IMR-90 (cell line): ENCODE measurements around the gene CCHCR1. TPM values are rescaled to one million over a fixed set of nuclear protein-coding genes. Genes with fewer than 3 reads are reported as not detected.
A peak's percentile ranks its signal among the peaks of the same experiment; 100 is the strongest.

Source experiments
- ATAC-seq: fragments of 200-7000 bp; cut with Tn5 transposase; 2 replicates; pipeline ENCODE4 v1.9.1; 2020; ENCODE audit warnings: low read depth, mild to moderate bottlenecking, moderate library complexity
- BruUV-seq: library from RNA; stranded (reverse); fragments of 400-500 nt; replicated peaks from 2 replicates; lab custom pipeline; 2021; lab: Mats Ljungman, UMichigan
- CTCF ChIA-PET: fragments of 300-600 bp; formaldehyde crosslinking; extraction: SDS; loops from one replicate; lab custom pipeline; 2021; ENCODE audit warnings: antibody characterized with exemption; lab: Yijun Ruan, JAX
- POLR2A ChIA-PET: fragments of 300-600 bp; sonication (Branson Sonifier 250); formaldehyde crosslinking; loops from one replicate; lab custom pipeline; 2022; ENCODE audit warnings: antibody characterized with exemption; ENCODE audit not compliant: unreplicated experiment; lab: Charles Lee
- DNase-seq: peaks from one replicate; pipeline ENCODE4 v3.0.0; 2013
- H2AFZ ChIP-seq: replicated peaks from 2 replicates; pipeline ENCODE3; 2013; ENCODE audit warnings: low read length, mild to moderate bottlenecking; ENCODE audit not compliant: poor library complexity
- H2AK5ac ChIP-seq: 2 replicates; pipeline ENCODE4 v1.6.1; 2013; ENCODE audit warnings: low read depth, low read length, inconsistent platforms
- H2AK9ac ChIP-seq: replicated peaks from 2 replicates; pipeline ENCODE3; 2013; ENCODE audit warnings: mild to moderate bottlenecking, low read depth, low read length, moderate library complexity; ENCODE audit not compliant: poor library complexity
- H2BK120ac ChIP-seq: 2 replicates; pipeline ENCODE4 v1.6.1; 2013; ENCODE audit warnings: low read depth, low read length, inconsistent platforms
- H2BK15ac ChIP-seq: 3 replicates; pipeline ENCODE4 v1.6.1; 2013; ENCODE audit warnings: low read depth, low read length, inconsistent platforms
- H2BK20ac ChIP-seq: 2 replicates; pipeline ENCODE4 v1.6.1; 2013; ENCODE audit warnings: low read depth, mild to moderate bottlenecking, inconsistent platforms, low read length, moderate library complexity
- H2BK5ac ChIP-seq: 2 replicates; pipeline ENCODE4 v1.6.1; 2013; ENCODE audit warnings: mild to moderate bottlenecking, low read depth, low read length, inconsistent platforms; ENCODE audit not compliant: poor library complexity, severe bottlenecking
- H3K14ac ChIP-seq: replicated peaks from 2 replicates; pipeline ENCODE4 v1.6.1; 2013; ENCODE audit warnings: low read depth, low read length, inconsistent platforms
- H3K18ac ChIP-seq: 2 replicates; pipeline ENCODE4 v1.6.1; 2013; ENCODE audit warnings: low read depth, low read length, control low read depth
- H3K23ac ChIP-seq: 2 replicates; pipeline ENCODE4 v1.6.1; 2013; ENCODE audit warnings: low read depth, low read length, inconsistent platforms
- H3K27ac ChIP-seq: 2 replicates; pipeline ENCODE4 v1.5.1; 2013; ENCODE audit warnings: mild to moderate bottlenecking, control low read depth, low read length; ENCODE audit not compliant: insufficient read depth
- H3K27me3 ChIP-seq: 2 replicates; pipeline ENCODE4 v1.6.1; 2013; ENCODE audit warnings: low read length; ENCODE audit not compliant: control insufficient read depth, insufficient read depth
- H3K36me3 ChIP-seq: 2 replicates; pipeline ENCODE4 v1.6.1; 2013; ENCODE audit warnings: low read length, mixed read lengths; ENCODE audit not compliant: control insufficient read depth, insufficient read depth
- H3K4ac ChIP-seq: 2 replicates; pipeline ENCODE4 v1.6.1; 2013; ENCODE audit warnings: low read depth, low read length, inconsistent platforms
- H3K4me1 ChIP-seq: 2 replicates; pipeline ENCODE4 v1.6.1; 2013; ENCODE audit warnings: low read length, mixed read lengths; ENCODE audit not compliant: control insufficient read depth, insufficient read depth
- H3K4me2 ChIP-seq: 2 replicates; pipeline ENCODE4 v1.6.1; 2013; ENCODE audit warnings: low read depth, mild to moderate bottlenecking, control low read depth, low read length, moderate library complexity
- H3K4me3 ChIP-seq: 2 replicates; pipeline ENCODE4 v1.5.1; 2013; ENCODE audit warnings: low read depth, mild to moderate bottlenecking, control low read depth, low read length, moderate library complexity; ENCODE audit not compliant: insufficient read depth
- H3K56ac ChIP-seq: 2 replicates; pipeline ENCODE4 v1.6.1; 2013; ENCODE audit warnings: low read length, inconsistent platforms; ENCODE audit not compliant: insufficient read depth; ENCODE audit errors: extremely low read depth
- H3K79me1 ChIP-seq, 2 experiments: 2 replicates each; pipeline ENCODE4 v1.6.1; 2013; ENCODE audit warnings: low read length in 2 of 2, inconsistent platforms in 1 of 2, low read depth in 1 of 2
- H3K9ac ChIP-seq: 2 replicates; pipeline ENCODE4 v1.6.1; 2013; ENCODE audit warnings: low read depth, low read length, control low read depth
- H3K9me1 ChIP-seq: 2 replicates; pipeline ENCODE4 v1.6.1; 2013; ENCODE audit warnings: low read length, inconsistent platforms; ENCODE audit not compliant: insufficient read depth
- H3K9me3 ChIP-seq: 2 replicates; pipeline ENCODE4 v1.6.1; 2013; ENCODE audit warnings: low read length; ENCODE audit not compliant: control insufficient read depth, insufficient read depth
- H4K20me1 ChIP-seq: 2 replicates; pipeline ENCODE4 v1.6.1; 2013; ENCODE audit warnings: low read length, inconsistent platforms; ENCODE audit not compliant: insufficient read depth
- H4K5ac ChIP-seq: 2 replicates; pipeline ENCODE4 v1.6.1; 2013; ENCODE audit warnings: mild to moderate bottlenecking, low read depth, low read length, control low read depth
- H4K8ac ChIP-seq, 2 experiments: 2 replicates each; pipeline ENCODE4 v1.6.1; 2013; ENCODE audit warnings: low read depth in 2 of 2, low read length in 2 of 2, control low read depth in 1 of 2, inconsistent platforms in 1 of 2
- H4K91ac ChIP-seq: 2 replicates; pipeline ENCODE4 v1.6.1; 2013; ENCODE audit warnings: low read depth, low read length, inconsistent platforms; ENCODE audit not compliant: insufficient read depth
- CEBPB ChIP-seq: IDR thresholded peaks from 2 replicates; pipeline ENCODE4 v1.6.1; 2012; ENCODE audit warnings: low read depth, low read length, improper control_type of control experiment
- CHD1 ChIP-seq: IDR thresholded peaks from 2 replicates; pipeline ENCODE4 v1.6.1; 2012; ENCODE audit warnings: low read depth, low read length, improper control_type of control experiment
- ELK1 ChIP-seq: fragments of 150-350 bp; IDR thresholded peaks from 2 replicates; pipeline ENCODE4 v1.6.1; 2016; ENCODE audit warnings: low read depth, mild to moderate bottlenecking, low read length, moderate library complexity, borderline replicate concordance
- FOS ChIP-seq: fragments of 150-350 bp; IDR thresholded peaks from 2 replicates; pipeline ENCODE4 v1.6.1; 2016; ENCODE audit warnings: low read depth, low read length
- MAFK ChIP-seq: IDR thresholded peaks from 2 replicates; pipeline ENCODE4 v1.6.1; 2012; ENCODE audit warnings: low read depth, low read length, improper control_type of control experiment
- MAZ ChIP-seq: IDR thresholded peaks from 2 replicates; pipeline ENCODE4 v1.6.1; 2012; ENCODE audit warnings: low read depth, mild to moderate bottlenecking, low read length, improper control_type of control experiment, moderate library complexity, borderline replicate concordance
- MXI1 ChIP-seq: IDR thresholded peaks from 2 replicates; pipeline ENCODE4 v1.6.1; 2012; ENCODE audit warnings: low read depth, mild to moderate bottlenecking, low read length, moderate library complexity, borderline replicate concordance
- NFE2L2 ChIP-seq: fragments of 150-350 bp; IDR thresholded peaks from 2 replicates; pipeline ENCODE4 v1.6.1; 2016; ENCODE audit warnings: low read depth, mild to moderate bottlenecking, low read length
- POLR2A ChIP-seq: IDR thresholded peaks from 2 replicates; pipeline ENCODE4 v1.6.1; 2012; ENCODE audit warnings: mild to moderate bottlenecking, low read depth, low read length
- RAD21 ChIP-seq: IDR thresholded peaks from 2 replicates; pipeline ENCODE4 v1.6.1; 2012; ENCODE audit warnings: low read length, improper control_type of control experiment
- RCOR1 ChIP-seq: IDR thresholded peaks from 2 replicates; pipeline ENCODE4 v1.6.1; 2012; ENCODE audit warnings: mild to moderate bottlenecking, low read length, improper control_type of control experiment; ENCODE audit not compliant: insufficient replicate concordance
- SMC3 ChIP-seq: fragments of 150-350 bp; IDR thresholded peaks from 2 replicates; pipeline ENCODE4 v1.6.1; 2016; ENCODE audit warnings: low read depth, mild to moderate bottlenecking, antibody characterized with exemption, low read length, moderate library complexity
- USF2 ChIP-seq: fragments of 150-350 bp; IDR thresholded peaks from 2 replicates; pipeline ENCODE4 v1.6.1; 2017; ENCODE audit warnings: mild to moderate bottlenecking, antibody characterized with exemption, low read length, low read depth
- WGBS, 2 experiments: methylation state at CpG; one replicate each; pipeline versions ENCODE4 v1.1.5 to v1.1.7; 2013; ENCODE audit warnings: missing lambda C conversion rate in 2 of 2; ENCODE audit not compliant: insufficient read length in 1 of 2; ENCODE audit errors: extremely low coverage in 2 of 2; 5-methylcytosine and 5-hydroxymethylcytosine counted together
- dilution Hi-C: fragments of 300-500 bp; cut with HindIII; formaldehyde crosslinking; loops from one replicate; pipeline ENCODE4 v1.14.3; 2018; ENCODE audit warnings: low sequenced_read_pairs; ENCODE audit not compliant: unreplicated experiment
- in situ Hi-C: fragments of 300-500 bp; cut with MboI; formaldehyde crosslinking; loops from 3 replicates; pipeline ENCODE4 v1.14.3; 2019; ENCODE audit warnings: low sequenced_read_pairs, inconsistent platforms, mixed read lengths
- intact Hi-C: fragments of 100-400 bp; cut with micrococcal nuclease; formaldehyde crosslinking; loops from 2 replicates; pipeline ENCODE4 v1.10.0; 2022
- polyA plus RNA-seq, 3 experiments: library from polyadenylated mRNA; depleted of rRNA; stranded (reverse); fragments of >200 nt; gene quantifications; 2 replicates each; pipeline ENCODE4 v1.2.3, GENCODE V29; 2012; ENCODE audit warnings: low replicate concordance in 1 of 3
- total RNA-seq: library from RNA; depleted of rRNA; stranded (reverse); fragments of >200 nt; gene quantifications from 2 replicates; pipeline ENCODE4 v1.2.3, GENCODE V29; 2012
- TF ChIP-seq, protein P1 (sequence below): conservative IDR thresholded peaks from 2 replicates; pipeline ENCODE4 v1.5.1; 2012; ENCODE audit warnings: mild to moderate bottlenecking, low read depth, low read length, improper control_type of control experiment

The CCHCR1 gene
- total and polyA plus RNA-seq, 2 of the 4 experiments (the other 2 are of a cell fraction) = 13.1 to 22.0 TPM

DNA sequence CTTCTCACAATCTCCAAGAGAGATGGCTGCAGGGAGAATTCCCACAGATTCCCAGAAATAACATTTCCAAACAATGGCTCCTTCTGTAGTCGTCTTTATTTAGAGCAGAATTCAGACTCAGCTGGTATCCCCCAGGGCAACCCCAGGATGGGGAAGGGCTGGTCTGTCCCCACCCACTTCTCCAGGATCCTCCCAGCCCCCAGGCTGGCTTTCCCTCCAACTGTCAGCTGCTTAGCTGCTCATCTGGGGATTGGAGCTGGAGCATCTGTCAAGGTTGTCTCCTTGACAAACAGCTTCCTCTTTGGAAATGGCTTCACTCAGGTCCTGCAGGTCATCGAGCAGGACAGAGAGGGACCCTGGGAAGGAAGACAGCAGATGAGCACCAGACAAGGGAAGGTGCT is 15.2 kb downstream of the CCHCR1 start:
- ChIA-PET POLR2A (no interaction called here), CTCF (interaction anchor here (0.9 kb wide), 1 partner anchor 224 kb away, joined by 3 read pairs; no protein-coding TSS in a partner anchor)
- Histone ChIP-seq H2AK5ac (peak overlapping the region; percentile 13; the same call in 1 of the 2 replicates), H2BK20ac (no peak overlapping the region; the same call in 1 of the 2 replicates), H3K79me1 (no peaks in the 10 kb centered on the region), H3K4ac (no peak overlapping the region), H3K27me3 (no peaks in the 10 kb centered on the region), H3K9me3 (no peaks in the 10 kb centered on the region), H2BK5ac (no peak overlapping the region), H4K20me1 (no peaks in the 10 kb centered on the region; the same call in 1 of the 2 replicates), H3K4me1 (peaks cover 13% of the 10 kb centered on the region), H3K36me3 (peaks cover 18% of the 10 kb centered on the region), H3K27ac (no peak overlapping the region), H4K8ac (no peak overlapping the region), H2AK9ac (peak overlapping the region; percentile 61), H4K91ac (no peak overlapping the region), H3K14ac (no peak overlapping the region), H2AFZ (no peak overlapping the region), H2BK120ac (0 out of 2 replicates have a peak overlapping the region, but pooled peaks have one; percentile 22), H3K18ac (no peak overlapping the region), H2BK15ac (no peak overlapping the region), H3K56ac (no peak overlapping the region), H3K4me3 (no peak overlapping the region), H3K9ac (no peak overlapping the region), H4K5ac (no peak overlapping the region), H3K4me2 (no peak overlapping the region), H3K9me1 (peaks cover 15% of the 10 kb centered on the region), H3K23ac (0 out of 2 replicates have a peak overlapping the region, but pooled peaks have one; percentile 24)
- no CpG with 5 or more reads among the region's 2 CpGs for WGBS, 2 experiments
- no peak for ATAC-seq
- in situ Hi-C loops (no loop called here), dilution Hi-C loops (no loop called here), intact Hi-C loops (no loop called here)
- no peak for TF ChIP-seq MAFK
- TF ChIP-seq FOS = no peak
- TF ChIP-seq RAD21 = no peak
- TF ChIP-seq ELK1 = no peak
- no peak for TF ChIP-seq CEBPB
- TF ChIP-seq, protein P1, sequence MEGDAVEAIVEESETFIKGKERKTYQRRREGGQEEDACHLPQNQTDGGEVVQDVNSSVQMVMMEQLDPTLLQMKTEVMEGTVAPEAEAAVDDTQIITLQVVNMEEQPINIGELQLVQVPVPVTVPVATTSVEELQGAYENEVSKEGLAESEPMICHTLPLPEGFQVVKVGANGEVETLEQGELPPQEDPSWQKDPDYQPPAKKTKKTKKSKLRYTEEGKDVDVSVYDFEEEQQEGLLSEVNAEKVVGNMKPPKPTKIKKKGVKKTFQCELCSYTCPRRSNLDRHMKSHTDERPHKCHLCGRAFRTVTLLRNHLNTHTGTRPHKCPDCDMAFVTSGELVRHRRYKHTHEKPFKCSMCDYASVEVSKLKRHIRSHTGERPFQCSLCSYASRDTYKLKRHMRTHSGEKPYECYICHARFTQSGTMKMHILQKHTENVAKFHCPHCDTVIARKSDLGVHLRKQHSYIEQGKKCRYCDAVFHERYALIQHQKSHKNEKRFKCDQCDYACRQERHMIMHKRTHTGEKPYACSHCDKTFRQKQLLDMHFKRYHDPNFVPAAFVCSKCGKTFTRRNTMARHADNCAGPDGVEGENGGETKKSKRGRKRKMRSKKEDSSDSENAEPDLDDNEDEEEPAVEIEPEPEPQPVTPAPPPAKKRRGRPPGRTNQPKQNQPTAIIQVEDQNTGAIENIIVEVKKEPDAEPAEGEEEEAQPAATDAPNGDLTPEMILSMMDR = no peak
- TF ChIP-seq RCOR1 = no peak
- TF ChIP-seq USF2 = no peak
- TF ChIP-seq NFE2L2 = no peak
- TF ChIP-seq CHD1 = no peak
- TF ChIP-seq MAZ = no peak
- no peak for TF ChIP-seq SMC3
- no peak for TF ChIP-seq POLR2A
- no peak for TF ChIP-seq MXI1
- DNase-seq = no peak
- no TSS peak for BruUV-seq
